Heart right ventricle (tissue), 16 donors: ENCODE data around the gene GPR34. TPM values are rescaled to one million over a fixed set of nuclear protein-coding genes. Genes with fewer than 3 reads are reported as not detected.

Source experiments
- ATAC-seq, 8 donors: fragments of 200-7000 bp; cut with Tn5 transposase; one replicate each; pipeline ENCODE4 v1.9.1; 2020; ENCODE audit warnings: mild to moderate bottlenecking in 8 of 8, moderate library complexity in 8 of 8, moderate number of reproducible peaks in 1 of 8
- DNase-seq, 2 donors: peaks; one replicate each; pipeline ENCODE4 v3.0.0-alpha.2; 2020
- H3K27ac ChIP-seq, 10 donors: fragments of 200-600 bp; sonication (generic) in 2 of 10; one replicate each; pipeline versions ENCODE4 v1.5.0 to v1.8.0; 2020 to 2022; ENCODE audit warnings: mild to moderate bottlenecking in 3 of 10
- H3K27me3 ChIP-seq, 7 donors: fragments of 200-600 bp; one replicate each; pipeline ENCODE4 v1.8.0; 2021 to 2022; ENCODE audit warnings: mild to moderate bottlenecking in 2 of 7
- H3K36me3 ChIP-seq, 9 donors: fragments of 200-600 bp; sonication (generic) in 1 of 9; one replicate each; pipeline versions ENCODE4 v1.5.0 to v1.8.0; 2020 to 2022; ENCODE audit warnings: mild to moderate bottlenecking in 2 of 9
- H3K4me1 ChIP-seq, 9 donors: fragments of 200-600 bp; sonication (generic) in 1 of 9; one replicate each; pipeline versions ENCODE4 v1.5.0 to v1.8.0; 2020 to 2022; ENCODE audit warnings: mild to moderate bottlenecking in 4 of 9
- H3K4me3 ChIP-seq, 10 donors: fragments of 200-600 bp; sonication (generic) in 2 of 10; one replicate each; pipeline versions ENCODE4 v1.5.0 to v1.8.0; 2020 to 2022; ENCODE audit warnings: mild to moderate bottlenecking in 7 of 10, moderate library complexity in 2 of 10
- H3K9me3 ChIP-seq, 11 donors: fragments of 200-600 bp in 10 of 11; sonication (generic) in 2 of 11; one replicate each; pipeline versions ENCODE4 v1.5.0 to v1.8.0; 2013 to 2022; ENCODE audit warnings: mild to moderate bottlenecking in 2 of 11, control low read depth in 1 of 11, moderate library complexity in 1 of 11
- WGBS, 2 donors: extraction: QIAGEN DNeasy Blood & Tissue Kit; methylation state at CpG; one replicate each; pipeline ENCODE4 v1.1.7; 2013; ENCODE audit warnings: inconsistent platforms in 1 of 2; 5-methylcytosine and 5-hydroxymethylcytosine counted together
- intact Hi-C, 10 donors: fragments of 100-400 bp; cut with DNase I; formaldehyde crosslinking; loops; one replicate each; pipeline versions ENCODE4 v1.11.1 to v1.14.2; 2022
- polyA plus RNA-seq, 2 donors: library from polyadenylated mRNA; stranded (reverse); fragments of 200-250 nt; gene quantifications; one replicate each; pipeline ENCODE4 v1.2.3, GENCODE V29; 2013
- total RNA-seq, 10 donors: library from RNA; stranded (reverse); fragmentation: NEBNext Ultra II Directional in 3 of 10; extraction: Animal tissue kit (Norgen Biotek cat#: 25700) in 3 of 10; gene quantifications; one replicate each; pipeline versions ENCODE4 v1.2.1 to v1.2.4, GENCODE V29; 2021 to 2023
- TF ChIP-seq, protein P1 (sequence below), 9 donors: fragments of 200-600 bp; sonication (generic) in 2 of 9; IDR thresholded peaks; one replicate each; pipeline versions ENCODE4 v1.5.0 to v1.8.0; 2021 to 2022; ENCODE audit warnings: antibody characterized with exemption in 9 of 9, mild to moderate bottlenecking in 5 of 9, moderate library complexity in 1 of 9
- donor health status: Arrhythmogenic right ventricular cardiomyopathy.
- donor health status: ischemic (EF 13 %, LVEDD 7.1; RV severe dilation, severe dysfunction).
- donor health status: healthy with polysubstance abuse.
- donor health status: DM: no; HTN: yes; CAD: no.
- donor health status: DM: no; HTN: no; CAD: no.
- donor health status: ischemic (EF 25% LVEDD 6.9; RV normal size, moderate dysfunction).
- donor health status: ischemic (EF 25% LVEDD 5.7; RV mildly dilated, moderate dysfunction).
- donor health status: healthy.
- donor health status: DM: yes; HTN: yes; CAD: no.
- donor health status: Ischemic cardiomyopathy.
- donor health status: ischemic (EF 35%, LVEDD 5.7; RV mildly dilated, moderate dysfunction).
- donor health status: nonischemic (EF 11% LVEDD 7.7; RV severe dilation, severe dysfunction).
- donor health status: DM: yes; HTN: yes; CAD: no.
- donor health status: PGD.
- donor health status: ischemic (EF 29% LVEDD 5.4; RV normal size, mild dysfunction).
- donor health status: nonischemic (EF 23%, LVEDD 6.1; RV moderate dilation, normal function).

GPR34 gene
- total and polyA plus RNA-seq, 12 donors = 1.0 to 9.8 (median 3.2) TPM

DNA sequence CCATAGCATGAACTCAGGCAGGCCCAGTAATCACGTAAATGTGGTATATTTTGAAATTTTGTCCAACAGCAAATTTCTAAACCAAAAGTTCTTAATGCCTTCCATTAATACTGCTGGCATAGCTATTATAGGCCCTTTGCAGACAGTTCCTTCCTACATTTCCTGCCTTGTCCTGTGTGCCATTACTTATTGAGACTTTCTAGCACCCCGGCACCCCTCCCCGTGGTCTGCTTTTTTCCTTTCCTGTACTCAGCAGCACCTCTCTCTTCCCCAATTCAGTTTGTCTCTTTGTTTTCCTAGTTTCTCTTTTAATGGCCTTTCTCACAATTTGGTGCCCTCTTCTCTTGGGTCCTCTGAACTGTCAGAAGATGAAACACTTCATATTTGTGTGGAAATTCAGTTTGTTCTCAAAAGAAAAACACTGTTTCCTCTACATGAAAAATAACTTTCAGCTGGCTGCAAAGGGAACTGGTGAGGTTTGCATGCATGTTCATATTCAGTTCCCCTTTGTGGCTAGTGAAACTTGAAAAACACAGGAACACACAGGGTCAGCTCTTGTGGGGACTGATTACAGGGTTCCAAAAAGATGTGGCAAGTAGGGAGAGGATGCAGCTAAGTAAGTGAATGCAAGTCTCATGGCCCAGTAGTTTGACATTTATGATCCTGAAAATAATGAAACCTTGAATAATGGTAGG lies 17.1 kb downstream of the GPR34 start:
- peaks cover 0 to 6% (median 0%) of the 10 kb centered on the region in 7 donors for H3K27me3 ChIP-seq
- WGBS, 2 donors = 57 to 75% methylated on average over 3 of the region's 3 CpGs
- TF ChIP-seq, protein P1, sequence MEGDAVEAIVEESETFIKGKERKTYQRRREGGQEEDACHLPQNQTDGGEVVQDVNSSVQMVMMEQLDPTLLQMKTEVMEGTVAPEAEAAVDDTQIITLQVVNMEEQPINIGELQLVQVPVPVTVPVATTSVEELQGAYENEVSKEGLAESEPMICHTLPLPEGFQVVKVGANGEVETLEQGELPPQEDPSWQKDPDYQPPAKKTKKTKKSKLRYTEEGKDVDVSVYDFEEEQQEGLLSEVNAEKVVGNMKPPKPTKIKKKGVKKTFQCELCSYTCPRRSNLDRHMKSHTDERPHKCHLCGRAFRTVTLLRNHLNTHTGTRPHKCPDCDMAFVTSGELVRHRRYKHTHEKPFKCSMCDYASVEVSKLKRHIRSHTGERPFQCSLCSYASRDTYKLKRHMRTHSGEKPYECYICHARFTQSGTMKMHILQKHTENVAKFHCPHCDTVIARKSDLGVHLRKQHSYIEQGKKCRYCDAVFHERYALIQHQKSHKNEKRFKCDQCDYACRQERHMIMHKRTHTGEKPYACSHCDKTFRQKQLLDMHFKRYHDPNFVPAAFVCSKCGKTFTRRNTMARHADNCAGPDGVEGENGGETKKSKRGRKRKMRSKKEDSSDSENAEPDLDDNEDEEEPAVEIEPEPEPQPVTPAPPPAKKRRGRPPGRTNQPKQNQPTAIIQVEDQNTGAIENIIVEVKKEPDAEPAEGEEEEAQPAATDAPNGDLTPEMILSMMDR (IDR thresholded peaks at IDR 0.05) = no peak
- H3K36me3 ChIP-seq = no peaks in the 10 kb centered on the region
- H3K27ac ChIP-seq = peak overlapping the region in 1 of 10 donors; percentile 73
- ATAC-seq (peak in 5 of 8 donors; percentile 27 to 64 (median 54)), DNase-seq (no peak)
- no peaks in the 10 kb centered on the region for H3K9me3 ChIP-seq
- intact Hi-C loops = no loop called here
- H3K4me3 ChIP-seq = no peak overlapping the region
- H3K4me1 ChIP-seq = peaks cover 0 to 29% (median 0%) of the 10 kb centered on the region in 9 donors

DNA sequence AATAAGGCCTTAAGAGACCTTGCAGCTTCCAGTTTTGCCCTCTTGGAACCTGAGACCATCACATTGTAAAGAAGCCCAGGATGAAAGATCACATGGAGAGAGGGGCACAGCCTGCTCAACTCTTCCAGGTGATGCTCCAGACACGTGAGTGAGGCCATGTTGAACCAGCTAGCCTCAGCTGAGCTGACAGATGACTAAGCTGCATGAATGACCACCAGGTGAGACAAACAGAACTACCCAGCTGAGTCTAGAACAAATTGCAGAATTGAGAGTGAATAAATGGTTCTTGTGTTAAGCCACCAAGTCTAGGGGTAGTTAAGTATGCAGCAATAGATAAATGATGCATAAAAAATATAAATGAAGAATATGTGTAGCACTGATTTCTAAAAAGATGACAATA lies 18.4 kb downstream of the GPR34 start:
- no peak overlapping the region for H3K4me3 ChIP-seq
- peaks cover 0 to 6% (median 0%) of the 10 kb centered on the region in 7 donors for H3K27me3 ChIP-seq
- peaks cover 0 to 29% (median 0%) of the 10 kb centered on the region in 9 donors for H3K4me1 ChIP-seq
- no peaks in the 10 kb centered on the region for H3K9me3 ChIP-seq
- ATAC-seq (no peak), DNase-seq (no peak)
- TF ChIP-seq, protein P1 (IDR thresholded peaks at IDR 0.05) = no peak
- peak overlapping the region in 1 of 10 donors; percentile 73 for H3K27ac ChIP-seq
- 100% methylated on average over 1 of the region's 1 CpG for WGBS, 2 donors
- intact Hi-C loops = no loop called here
- no peaks in the 10 kb centered on the region for H3K36me3 ChIP-seq

DNA sequence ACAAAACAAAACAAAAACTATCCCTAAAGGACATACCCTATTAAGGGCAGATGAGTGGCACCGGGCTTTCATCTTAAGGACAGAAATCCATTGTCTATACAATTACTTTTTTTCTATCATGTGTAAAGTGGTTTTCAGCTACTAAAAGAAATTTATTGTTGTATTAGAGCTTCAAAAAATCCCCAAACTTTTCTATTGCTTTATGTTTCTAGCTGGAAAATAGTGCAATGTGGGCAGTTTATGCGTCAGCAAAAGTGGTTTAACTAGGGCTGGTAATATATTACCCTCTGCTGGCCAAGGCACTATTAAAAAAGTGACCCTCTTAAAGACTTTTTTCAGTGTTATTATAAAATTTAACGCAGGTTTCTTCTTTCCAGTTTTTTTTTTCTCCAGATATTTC lies 19.7 kb downstream of the GPR34 start:
- Histone ChIP-seq H3K27me3 (peaks cover 0 to 6% (median 0%) of the 10 kb centered on the region in 7 donors), H3K9me3 (no peaks in the 10 kb centered on the region), H3K4me3 (no peak overlapping the region), H3K4me1 (peaks cover 0 to 29% (median 0%) of the 10 kb centered on the region in 9 donors), H3K27ac (no peak overlapping the region), H3K36me3 (no peaks in the 10 kb centered on the region)
- TF ChIP-seq, protein P1 (IDR thresholded peaks at IDR 0.05) = no peak
- WGBS, 2 donors = 60 to 90% methylated on average over 3 of the region's 3 CpGs
- intact Hi-C loops = no loop called here
- DNase-seq = no peak
- ATAC-seq = no peak

DNA sequence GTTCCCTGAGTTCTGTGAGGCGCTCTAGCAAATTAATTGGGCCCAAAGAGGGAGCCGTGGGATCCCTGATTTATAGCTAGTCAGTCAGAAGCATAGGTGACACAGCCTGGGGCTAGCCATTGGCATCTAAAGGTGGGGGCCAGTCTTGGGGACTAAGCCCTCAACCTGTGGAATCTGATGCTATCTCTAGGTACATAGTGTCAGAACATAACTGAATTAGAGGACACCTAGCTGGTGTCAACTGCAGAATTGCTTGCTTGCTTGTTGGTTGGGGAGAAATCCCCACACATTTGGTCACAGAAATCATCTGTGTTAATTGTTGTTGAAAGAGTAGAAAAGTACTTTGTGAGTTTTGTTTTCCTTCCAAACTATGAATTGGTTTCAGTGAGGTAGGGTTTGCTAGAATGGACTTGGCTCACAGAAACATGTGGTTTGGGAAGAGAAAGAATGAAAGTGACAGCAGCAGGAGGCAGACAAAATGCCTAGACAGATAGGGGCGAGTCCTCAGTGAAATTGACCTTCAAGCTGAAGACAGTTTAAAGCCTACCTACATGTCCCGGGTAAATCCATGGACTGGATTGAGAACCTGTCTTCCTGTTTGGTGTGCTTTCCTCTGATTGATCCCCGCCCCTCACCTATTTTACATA lies 22.4 kb downstream of the GPR34 start:
- 96 to 97% methylated on average over 5 of the region's 5 CpGs for WGBS, 2 donors
- no peaks in the 10 kb centered on the region for H3K9me3 ChIP-seq
- no peak overlapping the region for H3K27ac ChIP-seq

More for the DNA sequence above, 22.4 kb downstream of the GPR34 start:
- intact Hi-C loops = no loop called here
- no peak overlapping the region for H3K4me3 ChIP-seq
- ATAC-seq = no peak
- no peaks in the 10 kb centered on the region for H3K36me3 ChIP-seq
- no peak for DNase-seq
- peaks cover 0 to 13% (median 0%) of the 10 kb centered on the region in 9 donors for H3K4me1 ChIP-seq
- H3K27me3 ChIP-seq = peaks cover 0 to 14% (median 0%) of the 10 kb centered on the region in 7 donors
- TF ChIP-seq, protein P1 (IDR thresholded peaks at IDR 0.05) = no peak
